GM18502 (cell line): ENCODE data around the gene CFI.

Experiments
- ATAC-seq: cut with Tn5 transposase; IDR thresholded peaks from one replicate; pipeline ENCODE4 v1.9.1; 2021; ENCODE audit warnings: mild to moderate bottlenecking; ENCODE audit not compliant: unreplicated experiment, poor library complexity

Gene CFI

GRCh38 chr4:109735566-109736365, 66.0 kb downstream of the CFI start:
- no peak for ATAC-seq

DNA sequence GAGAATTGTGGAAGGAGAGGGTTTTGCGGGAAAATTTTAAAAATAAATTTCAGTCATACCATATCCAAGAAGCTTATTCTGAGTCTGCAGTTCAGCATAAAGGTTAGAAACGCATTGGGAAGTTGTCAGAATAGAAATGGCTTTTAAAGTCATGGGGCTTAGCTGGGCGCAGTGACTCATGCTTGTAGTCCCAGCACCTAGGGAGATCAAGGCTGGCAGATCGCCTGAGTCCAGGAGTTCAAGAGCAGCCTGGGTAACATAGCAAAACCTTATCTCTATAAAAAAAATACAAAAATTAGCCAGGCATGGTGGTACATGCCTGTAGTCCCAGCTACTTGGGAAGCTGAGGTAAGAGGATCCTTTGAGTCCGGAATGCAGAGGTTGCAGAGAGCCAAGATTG, 68.1 kb downstream of the CFI start:
- no peak for ATAC-seq

DNA sequence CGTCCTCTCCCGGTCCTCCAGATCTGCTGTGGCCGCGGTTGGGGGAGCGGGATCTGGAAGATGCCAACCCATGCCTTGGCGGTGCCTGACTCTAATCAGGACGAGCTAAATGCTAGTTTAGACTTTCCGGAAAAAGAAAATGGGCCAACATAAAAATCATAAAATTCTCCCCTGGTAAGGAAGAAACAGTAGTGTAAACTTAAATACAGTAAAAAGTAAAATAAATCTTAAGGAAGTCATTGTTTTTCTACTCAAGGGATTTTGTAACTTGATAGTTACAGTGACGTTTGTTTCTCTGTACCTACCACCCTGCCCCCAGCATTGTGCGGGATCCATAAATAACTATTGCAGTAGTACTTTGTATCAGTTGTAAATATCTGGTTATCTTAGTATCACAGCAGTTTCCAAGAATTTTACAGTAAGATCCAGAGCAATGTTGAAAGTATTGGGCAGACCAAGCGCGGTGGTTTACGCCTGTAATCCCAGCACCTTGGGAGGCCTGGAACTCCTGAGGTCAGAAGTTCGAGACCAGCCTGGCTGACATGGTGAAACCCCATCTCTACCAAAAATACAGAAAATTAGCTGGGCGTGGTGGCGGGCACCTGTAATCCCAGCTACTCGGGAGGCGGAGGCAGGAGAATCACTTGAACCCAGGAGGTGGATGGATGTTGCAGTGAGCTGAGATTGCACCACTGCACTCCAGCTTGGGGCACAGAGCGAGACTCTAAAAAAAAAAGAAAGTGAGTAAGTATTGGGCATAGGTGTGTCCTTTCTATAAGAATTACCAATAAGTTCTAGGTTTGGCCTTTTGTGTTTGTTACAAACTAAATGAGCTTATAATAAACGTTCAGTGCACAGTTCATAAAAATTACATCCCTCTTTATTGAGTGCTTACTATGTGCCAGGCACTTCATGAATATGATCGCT, 70.9 kb downstream of the CFI start:
- ATAC-seq, result no peak

DNA sequence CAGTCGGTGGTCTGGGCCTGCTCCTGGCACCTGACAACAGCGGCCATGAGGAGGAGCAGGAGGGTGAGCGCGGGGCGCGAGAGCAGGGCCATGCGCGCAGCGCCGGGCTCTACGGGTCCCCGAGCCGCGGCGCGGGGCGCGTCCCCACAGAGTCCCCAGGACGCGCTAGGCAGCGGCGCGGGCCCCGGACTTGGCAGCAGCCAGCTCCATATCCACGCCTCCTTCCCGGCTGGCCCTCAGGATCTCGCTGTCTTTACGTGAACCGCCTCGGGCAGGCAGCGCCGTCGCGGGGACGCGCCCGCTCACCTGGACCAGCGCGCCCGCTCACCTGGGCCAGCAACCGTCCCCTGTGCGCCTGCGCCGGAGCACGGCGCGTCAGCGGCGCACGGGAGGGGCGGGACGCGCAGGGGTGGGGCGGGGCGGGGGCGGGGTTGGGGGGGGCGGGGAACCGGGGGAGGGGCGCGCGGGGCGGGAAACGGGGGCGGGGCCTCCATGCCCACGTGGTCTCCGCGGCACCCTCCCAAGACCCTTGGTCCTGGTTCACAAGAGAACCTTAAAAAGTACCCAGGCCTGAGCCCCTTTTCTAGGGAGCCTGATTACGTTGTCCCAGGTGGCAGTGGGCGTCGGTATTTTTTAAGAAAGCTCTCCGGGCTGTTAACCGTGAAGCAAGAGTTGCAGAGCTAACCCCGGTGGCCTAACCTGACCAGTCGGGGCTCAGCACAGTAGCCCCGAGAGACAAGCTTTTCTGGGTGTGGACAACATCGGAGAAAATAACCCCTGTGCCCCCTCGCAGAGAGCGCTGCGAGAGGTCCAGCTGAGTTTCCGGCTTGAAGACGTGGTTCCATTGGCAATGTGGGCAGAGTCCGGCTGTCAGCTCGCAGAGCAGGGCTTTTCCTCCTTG, 71.8 kb downstream of the CFI start, which contains the start of gene PLA2G12A:
Gene PLA2G12A, minus strand, starts transcription at position 353 of the 901 bp plus-strand sequence. Its CDS starts 261 bp downstream, at position 92.
- ATAC-seq, result peak; percentile 89

DNA sequence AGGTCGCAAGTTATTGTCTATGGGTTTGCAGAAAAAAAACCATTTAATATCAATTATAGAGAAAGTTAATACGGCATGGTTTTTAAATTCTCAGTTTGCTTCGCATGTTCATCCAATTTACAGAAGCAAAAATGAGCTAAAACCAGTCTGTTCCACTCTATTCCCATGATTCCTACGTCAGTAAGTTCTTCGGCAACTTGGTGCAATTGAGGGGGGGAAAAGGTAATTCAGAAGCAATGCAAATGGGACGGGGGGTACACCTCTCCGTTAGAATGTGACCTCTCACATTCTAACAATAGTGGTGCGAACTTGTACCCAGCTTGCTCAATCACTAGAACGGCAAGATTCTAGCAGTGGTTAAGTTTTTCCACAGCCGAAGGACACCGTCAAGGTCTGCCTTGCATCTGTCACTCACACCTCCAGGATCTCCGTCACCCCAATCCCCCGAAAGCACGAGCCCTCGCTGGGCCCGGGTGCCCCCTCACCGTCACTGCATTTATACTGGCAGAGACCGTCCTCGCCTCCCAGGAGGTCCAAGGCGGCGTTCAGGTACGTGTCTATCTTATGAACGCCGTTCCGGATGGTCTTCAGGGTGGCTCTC, 72.6 kb downstream of the CFI start:
- no peak for ATAC-seq

DNA sequence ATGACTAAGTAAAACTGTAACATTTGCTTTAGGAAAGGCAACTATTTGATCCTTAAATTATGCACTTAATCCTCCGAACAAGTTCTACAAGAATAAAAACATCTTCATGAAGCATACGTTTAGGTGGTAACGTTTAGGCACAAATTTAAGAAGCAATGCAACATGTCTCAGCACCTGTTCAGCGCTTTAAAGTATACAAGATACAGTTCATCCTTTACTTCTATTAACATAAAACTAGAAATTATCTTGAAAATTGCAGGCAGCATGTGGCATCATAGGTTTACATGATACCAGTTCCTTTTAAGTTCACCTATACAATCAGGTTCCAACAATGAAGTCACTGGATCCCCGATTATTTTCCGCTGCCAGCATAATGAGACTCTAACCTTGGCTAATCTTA, 73.4 kb downstream of the CFI start:
- ATAC-seq, result no peak

DNA sequence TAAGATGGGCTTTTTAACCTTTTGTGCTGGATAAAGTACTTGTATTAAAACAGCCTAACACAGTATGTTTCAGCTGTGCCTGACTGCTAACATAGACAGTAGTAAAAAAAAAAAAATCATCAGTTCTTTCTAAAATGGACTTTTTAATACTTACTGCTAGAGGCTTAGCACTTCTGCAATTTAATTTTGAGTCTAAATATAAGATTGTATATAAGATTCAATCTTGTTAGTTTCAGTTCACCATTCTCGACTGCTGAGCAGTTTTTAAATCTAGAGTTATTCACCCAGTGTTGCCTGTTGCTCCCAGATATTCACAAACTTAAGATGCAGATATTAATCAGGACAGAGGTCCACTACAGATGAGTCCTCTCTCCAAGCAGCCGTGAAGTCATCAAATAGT, 78.7 kb downstream of the CFI start:
- ATAC-seq, result no peak

DNA sequence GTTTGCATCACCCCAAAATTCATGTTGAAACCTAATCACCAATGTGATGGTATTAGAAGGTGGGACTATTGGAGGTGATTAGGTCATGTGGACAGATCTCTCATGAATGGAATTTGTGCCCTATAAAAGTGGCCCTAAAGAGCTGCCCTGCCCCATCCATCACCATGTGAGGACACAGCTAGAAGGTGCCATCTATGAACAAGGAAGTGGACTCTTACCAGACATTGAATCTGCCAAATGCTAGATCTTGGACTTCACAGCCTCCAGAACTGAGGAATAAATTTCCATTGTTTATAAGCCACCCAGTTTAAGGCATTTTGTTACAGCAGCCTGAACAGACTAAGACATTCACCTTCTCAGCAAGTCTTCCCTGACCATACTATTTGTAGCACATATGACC, 79.4 kb downstream of the CFI start:
- ATAC-seq, result no peak

DNA sequence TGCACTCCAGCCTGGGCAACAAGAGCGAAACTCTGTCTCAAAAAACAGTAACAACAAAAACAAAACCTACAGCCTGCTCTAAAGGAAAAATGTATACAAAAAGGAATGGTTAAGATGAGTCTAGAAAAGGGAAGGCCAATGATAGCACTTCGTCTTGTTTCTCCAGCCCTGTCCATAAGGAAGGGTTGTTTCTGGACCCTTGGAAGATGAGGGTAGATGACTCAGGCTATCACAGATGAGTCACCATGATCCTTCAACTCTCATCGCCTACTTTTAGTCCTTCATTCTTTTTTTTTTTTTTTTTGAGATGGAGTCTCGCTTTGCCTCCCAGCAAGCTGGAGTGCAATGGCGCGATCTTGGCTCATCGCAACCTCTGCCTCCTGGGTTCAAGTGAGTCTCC, 80.8 kb downstream of the CFI start:
- ATAC-seq, result no peak

DNA sequence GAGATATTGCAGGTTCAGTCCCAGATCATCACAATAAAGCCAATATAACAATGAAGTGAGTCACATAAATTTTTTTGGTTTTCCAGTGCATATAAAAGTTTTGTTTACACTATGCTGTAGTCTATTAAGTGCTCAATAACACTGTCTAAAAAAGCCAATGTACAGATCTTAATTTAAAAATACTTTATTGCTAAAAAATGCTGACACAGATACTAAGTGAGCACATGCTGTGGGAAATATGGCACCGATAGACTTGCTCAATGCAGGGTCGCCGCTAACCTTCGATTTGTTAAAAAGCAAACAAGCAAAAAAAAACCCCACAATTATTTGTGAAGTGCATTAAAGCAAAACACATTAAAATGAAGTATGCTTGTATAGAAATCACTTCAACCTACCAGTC, 82.2 kb downstream of the CFI start:
- ATAC-seq, result no peak

DNA sequence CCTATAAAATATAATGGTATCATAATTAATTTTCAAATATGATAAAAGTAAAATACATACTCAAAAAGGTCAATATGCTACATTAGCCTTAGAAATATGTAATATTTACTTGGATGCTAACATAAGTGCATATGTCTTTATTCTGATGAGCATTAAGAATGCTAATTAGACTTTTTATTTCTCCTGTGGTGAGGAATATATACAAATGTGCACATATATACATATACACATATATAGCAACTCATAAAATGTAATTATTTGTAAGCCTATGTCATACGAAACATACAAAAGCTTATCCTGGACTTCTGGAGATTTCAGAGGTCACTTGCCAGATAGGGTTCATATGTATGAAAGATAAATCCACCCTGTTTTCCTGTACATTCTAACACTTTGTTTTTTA, 83.0 kb downstream of the CFI start:
- ATAC-seq, result no peak

DNA sequence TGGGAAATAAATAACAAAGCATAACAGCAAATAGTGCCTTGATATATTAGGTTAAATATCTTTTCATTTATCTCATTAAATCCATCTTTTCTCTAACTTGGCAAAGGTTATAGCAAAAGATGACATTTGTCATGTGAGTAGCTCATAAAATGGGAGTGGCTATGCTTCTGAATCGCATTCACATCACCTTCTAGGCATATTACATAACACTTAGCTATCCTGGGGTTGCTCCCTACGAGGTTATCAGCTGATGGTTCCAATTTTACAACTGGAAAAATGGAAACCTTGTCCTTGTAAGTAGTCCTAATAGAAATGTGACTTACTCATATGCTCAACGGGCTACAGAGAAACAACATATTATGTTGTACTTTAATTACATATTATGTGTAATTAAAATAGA, 88.3 kb downstream of the CFI start:
- no peak for ATAC-seq

DNA sequence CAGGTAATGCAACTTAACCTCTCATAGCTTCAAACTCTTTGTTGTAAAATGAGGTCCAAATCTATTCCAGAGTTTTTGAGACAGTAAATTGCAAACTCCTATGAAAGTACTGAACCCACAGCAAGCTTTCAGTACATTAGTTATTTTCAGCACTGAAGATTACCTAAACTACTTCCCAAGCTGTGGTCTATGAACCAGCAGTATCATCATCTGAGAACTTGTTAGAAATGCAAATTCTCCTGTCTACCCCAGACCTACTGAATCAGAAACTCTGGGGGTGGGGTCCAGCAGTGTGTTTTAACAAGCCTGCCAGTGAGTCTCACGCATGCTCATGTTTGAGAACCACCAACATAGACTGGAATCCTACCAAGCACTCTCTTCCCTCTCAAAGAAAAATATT, 92.8 kb downstream of the CFI start:
- ATAC-seq, result peak; percentile 98

GRCh38 chr4:109708435-109708834, 93.4 kb downstream of the CFI start:
- no peak for ATAC-seq

DNA sequence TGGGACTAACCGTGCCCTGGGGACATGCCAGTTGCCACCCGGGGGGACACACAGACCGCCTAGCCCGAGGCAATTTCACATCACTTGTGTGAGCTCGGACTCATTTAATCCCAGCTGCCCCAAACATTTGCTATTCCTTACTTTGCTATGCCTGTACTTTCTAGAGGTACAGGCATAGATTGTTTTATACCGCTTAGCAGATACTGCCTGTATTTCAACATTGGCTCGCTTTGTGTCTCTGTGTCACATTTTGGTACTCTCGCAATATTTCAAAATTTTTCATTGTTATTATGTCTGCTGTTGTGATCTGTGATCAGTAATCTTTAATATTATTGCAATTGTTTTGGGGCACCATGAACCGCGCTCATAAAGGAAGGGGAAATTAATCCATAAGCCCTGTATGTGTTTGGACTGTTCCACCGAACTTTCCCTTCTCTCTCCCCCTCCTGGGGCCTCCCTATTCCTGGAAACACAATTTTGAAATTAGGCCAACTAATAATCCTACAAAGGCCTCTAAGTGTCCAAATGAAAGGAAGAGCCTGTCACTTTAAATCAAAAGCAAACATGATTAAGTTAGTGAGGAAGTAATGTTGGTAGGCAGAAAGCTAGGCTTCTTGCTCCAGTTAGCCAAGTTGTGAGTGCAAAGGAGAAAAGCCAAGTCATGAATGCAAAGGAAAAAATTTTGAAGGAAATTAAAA, 98.0 kb downstream of the CFI start:
- ATAC-seq, result no peak

DNA sequence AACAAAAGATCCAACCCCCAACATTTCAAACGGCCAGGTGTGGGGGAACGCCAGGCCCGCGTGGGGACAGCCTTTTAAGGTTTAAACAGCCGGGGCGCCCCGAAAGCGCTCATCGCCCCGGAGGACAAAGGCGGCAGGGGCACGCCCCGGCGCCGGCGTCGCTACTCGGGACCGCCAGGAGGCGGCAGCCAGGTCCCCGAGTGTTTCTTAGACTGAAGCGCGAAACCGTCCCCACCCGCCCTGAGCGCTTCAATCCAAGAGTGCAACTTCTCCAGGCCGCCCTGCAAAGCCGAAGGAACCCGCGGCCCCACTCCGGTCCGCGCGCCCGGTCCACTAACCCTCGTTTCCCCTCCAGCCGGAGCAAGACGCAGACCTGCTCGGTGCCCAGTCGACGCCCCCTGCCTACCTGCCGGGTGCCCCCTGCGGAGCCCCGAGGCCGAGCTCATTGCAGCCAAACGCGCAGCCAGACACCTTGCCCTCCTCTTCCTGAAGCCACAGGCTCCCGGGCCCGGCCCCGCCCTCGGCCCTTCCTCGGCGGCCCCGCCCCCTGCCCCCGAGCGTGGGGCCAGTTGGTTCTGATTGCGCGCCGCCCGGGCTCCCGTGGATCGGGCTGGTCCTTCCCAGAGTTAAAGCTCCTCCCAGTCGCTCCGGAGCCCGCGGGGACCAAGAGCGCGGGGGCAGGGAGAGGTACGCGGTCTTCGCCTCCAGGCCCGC, 98.7 kb downstream of the CFI start, which contains the start of gene CASP6:
Gene CASP6, minus strand, starts transcription at position 496 of the 714 bp plus-strand sequence. Its CDS starts 50 bp downstream, at position 446.
- ATAC-seq, result peak; percentile 77

GRCh38 chr4:109701566-109702410, 100.0 kb downstream of the CFI start:
- peak; percentile 10 for ATAC-seq
